ENCODE measurements around the gene ESPNL. TPM values are rescaled to one million over a fixed set of nuclear protein-coding genes. Genes with fewer than 3 reads are reported as not detected.

Gene ESPNL
- total and polyA plus RNA-seq, 4 donors = 0.08 to 0.59 (median 0.35) TPM

GRCh38 chr2:238084761-238085160 lies 15.4 kb upstream of the ESPNL start:
- peaks cover 0 to 6% (median 0%) of the 10 kb centered on the region in 4 donors for H3K4me1 ChIP-seq (ENCODE audit: control insufficient read depth in 4 of 4, insufficient read depth in 4 of 4, low read length in 3 of 4)

GRCh38 chr2:238085899-238086298 lies 14.2 kb upstream of the ESPNL start:
- no peaks in the 10 kb centered on the region for H3K27me3 ChIP-seq (ENCODE audit: control insufficient read depth in 4 of 4, insufficient read depth in 4 of 4, low read length in 3 of 4)
- peaks cover 11 to 31% (median 25%) of the 10 kb centered on the region in 4 donors for H3K36me3 ChIP-seq (ENCODE audit: control insufficient read depth in 4 of 4, insufficient read depth in 3 of 4, low read depth in 1 of 4, low read length in 3 of 4)
- no peak overlapping the region for H3K4me3 ChIP-seq (ENCODE audit: low read depth in 1 of 3, low read length in 3 of 3)
- no peak for DNase-seq (ENCODE audit: low spot score)
- H3K27ac ChIP-seq (ENCODE audit: low read depth in 1 of 2, low read length in 2 of 2) = no peak overlapping the region
- no peak overlapping the region for H3K9ac ChIP-seq (ENCODE audit: low read depth in 1 of 2, low read length in 2 of 2)
- WGBS = 97% methylated on average over 3 of the region's 3 CpGs
- no peaks in the 10 kb centered on the region for H3K9me3 ChIP-seq (ENCODE audit: control insufficient read depth in 4 of 4, low read length in 3 of 4)
- TF ChIP-seq ZBTB33 (IDR thresholded peaks at IDR 0.05) (no peak), YY1 (IDR thresholded peaks at IDR 0.05) (no peak), MAX (IDR thresholded peaks at IDR 0.05) (no peak), HNF4G (IDR thresholded peaks at IDR 0.05) (no peak), FOXA2 (IDR thresholded peaks at IDR 0.05) (no peak), HNF4A (conservative IDR thresholded peaks at IDR 0.05) (no peak), RAD21 (IDR thresholded peaks at IDR 0.05) (no peak), RXRA (IDR thresholded peaks at IDR 0.05) (no peak), GABPA (IDR thresholded peaks at IDR 0.05 in 1 of 2, conservative IDR thresholded peaks at IDR 0.05 in 1 of 2) (no peak), EGR1 (IDR thresholded peaks at IDR 0.05; ENCODE audit: low read depth in 2 of 2) (no peak), ATF3 (IDR thresholded peaks at IDR 0.05) (no peak)
- no peaks in the 10 kb centered on the region for H3K4me1 ChIP-seq (ENCODE audit: control insufficient read depth in 4 of 4, insufficient read depth in 4 of 4, low read length in 3 of 4)

More at GRCh38 chr2:238084761-238085160, 15.4 kb upstream of the ESPNL start:
- DNase-seq (ENCODE audit: low spot score) = no peak
- Histone ChIP-seq H3K27ac (ENCODE audit: low read depth in 1 of 2, low read length in 2 of 2) (no peak overlapping the region), H3K27me3 (ENCODE audit: control insufficient read depth in 4 of 4, insufficient read depth in 4 of 4, low read length in 3 of 4) (no peaks in the 10 kb centered on the region), H3K4me3 (ENCODE audit: low read depth in 1 of 3, low read length in 3 of 3) (no peak overlapping the region), H3K36me3 (ENCODE audit: control insufficient read depth in 4 of 4, insufficient read depth in 3 of 4, low read depth in 1 of 4, low read length in 3 of 4) (peaks cover 11 to 31% (median 25%) of the 10 kb centered on the region in 4 donors), H3K9me3 (ENCODE audit: control insufficient read depth in 4 of 4, low read length in 3 of 4) (peaks cover 0 to 5% (median 0%) of the 10 kb centered on the region in 4 donors), H3K9ac (ENCODE audit: low read depth in 1 of 2, low read length in 2 of 2) (no peak overlapping the region)
- 94% methylated on average over 7 of the region's 7 CpGs for WGBS
- no peak for TF ChIP-seq FOXA2 (IDR thresholded peaks at IDR 0.05)
- TF ChIP-seq HNF4A (conservative IDR thresholded peaks at IDR 0.05) = no peak
- no peak for TF ChIP-seq NR2F2 (IDR thresholded peaks at IDR 0.05)
- no peak for TF ChIP-seq MAX (IDR thresholded peaks at IDR 0.05)
- TF ChIP-seq ZBTB33 (IDR thresholded peaks at IDR 0.05) = no peak
- TF ChIP-seq HNF4G (IDR thresholded peaks at IDR 0.05) = no peak
- no peak for TF ChIP-seq TAF1 (conservative IDR thresholded peaks at IDR 0.05)
- no peak for TF ChIP-seq GABPA (IDR thresholded peaks at IDR 0.05 in 1 of 2, conservative IDR thresholded peaks at IDR 0.05 in 1 of 2)

GRCh38 chr2:238087211-238087610 lies 12.9 kb upstream of the ESPNL start:
- Histone ChIP-seq H3K4me1 (ENCODE audit: control insufficient read depth in 4 of 4, insufficient read depth in 4 of 4, low read length in 3 of 4) (no peaks in the 10 kb centered on the region), H3K27me3 (ENCODE audit: control insufficient read depth in 4 of 4, insufficient read depth in 4 of 4, low read length in 3 of 4) (no peaks in the 10 kb centered on the region), H3K36me3 (ENCODE audit: control insufficient read depth in 4 of 4, insufficient read depth in 3 of 4, low read depth in 1 of 4, low read length in 3 of 4) (peaks cover 7 to 23% (median 20%) of the 10 kb centered on the region in 4 donors), H3K9me3 (ENCODE audit: control insufficient read depth in 4 of 4, low read length in 3 of 4) (no peaks in the 10 kb centered on the region), H3K27ac (ENCODE audit: low read depth in 1 of 2, low read length in 2 of 2) (no peak overlapping the region), H3K4me3 (ENCODE audit: low read depth in 1 of 3, low read length in 3 of 3) (no peak overlapping the region), H3K9ac (ENCODE audit: low read depth in 1 of 2, low read length in 2 of 2) (no peak overlapping the region)
- 88% methylated on average over 2 of the region's 2 CpGs for WGBS
- TF ChIP-seq GABPA (IDR thresholded peaks at IDR 0.05 in 1 of 2, conservative IDR thresholded peaks at IDR 0.05 in 1 of 2) (no peak), RXRA (IDR thresholded peaks at IDR 0.05) (no peak), EGR1 (IDR thresholded peaks at IDR 0.05; ENCODE audit: low read depth in 2 of 2) (no peak), ATF3 (IDR thresholded peaks at IDR 0.05) (no peak), HNF4G (IDR thresholded peaks at IDR 0.05) (no peak), RAD21 (IDR thresholded peaks at IDR 0.05) (no peak)
- DNase-seq (ENCODE audit: low spot score) = no peak
